ENCODE results near the gene MBD2.

Gene MBD2

DNA sequence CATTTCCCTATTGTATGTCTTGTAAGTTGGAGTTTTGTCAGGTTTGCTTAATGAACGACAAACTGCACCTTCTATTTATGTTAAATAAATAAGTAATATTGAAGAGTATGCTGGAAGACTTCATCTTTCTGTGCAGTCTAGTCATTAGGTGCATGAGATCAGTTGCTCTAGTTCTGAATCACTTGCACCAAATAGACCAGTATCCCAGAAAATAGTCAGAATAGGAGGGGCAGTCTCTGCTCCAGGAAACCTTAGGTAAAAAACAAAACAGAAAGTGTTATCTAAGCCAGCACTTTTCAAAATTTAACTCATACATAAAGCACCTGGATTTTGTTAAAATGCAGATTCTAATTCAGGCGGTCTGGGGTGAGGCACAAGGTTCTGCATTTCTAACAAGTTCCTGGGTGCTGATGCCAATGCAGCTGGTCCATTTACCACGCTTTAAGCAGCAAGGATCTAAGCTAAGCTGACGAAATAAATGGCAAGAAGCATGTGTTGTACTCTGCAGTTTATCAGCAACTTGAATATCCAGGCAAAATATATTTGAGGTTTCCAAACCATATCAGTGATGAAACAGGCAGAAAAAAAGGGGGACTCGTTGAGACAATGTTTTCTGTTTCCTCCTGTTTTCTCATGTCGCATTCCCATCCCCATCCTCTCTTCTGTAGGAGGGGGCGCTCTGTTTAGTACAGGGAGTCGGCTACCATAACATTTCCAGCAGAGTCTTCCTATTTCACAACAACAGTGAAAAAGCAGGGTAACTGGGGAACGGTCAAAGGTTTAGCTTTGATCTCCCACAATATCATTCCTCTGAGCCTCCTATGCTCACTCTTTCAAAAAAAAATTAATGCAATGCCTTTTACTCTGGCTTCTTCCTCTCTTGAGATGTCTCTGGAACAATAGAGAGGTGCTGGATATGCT lies 106.4 kb downstream of the MBD2 start:
- no peak for FAIRE-seq
- no peak for DNase-seq (ENCODE audit: insufficient read length)
- TF ChIP-seq TAF1 (IDR thresholded peaks at IDR 0.05; ENCODE audit: borderline replicate concordance, low read depth, low read length) = no peak
- TF ChIP-seq POLR2AphosphoS5 (IDR thresholded peaks at IDR 0.05; ENCODE audit: low read depth, low read length) = no peak
- no peak for TF ChIP-seq POLR2A (IDR thresholded peaks at IDR 0.05; ENCODE audit: low read depth, low read length)

DNA sequence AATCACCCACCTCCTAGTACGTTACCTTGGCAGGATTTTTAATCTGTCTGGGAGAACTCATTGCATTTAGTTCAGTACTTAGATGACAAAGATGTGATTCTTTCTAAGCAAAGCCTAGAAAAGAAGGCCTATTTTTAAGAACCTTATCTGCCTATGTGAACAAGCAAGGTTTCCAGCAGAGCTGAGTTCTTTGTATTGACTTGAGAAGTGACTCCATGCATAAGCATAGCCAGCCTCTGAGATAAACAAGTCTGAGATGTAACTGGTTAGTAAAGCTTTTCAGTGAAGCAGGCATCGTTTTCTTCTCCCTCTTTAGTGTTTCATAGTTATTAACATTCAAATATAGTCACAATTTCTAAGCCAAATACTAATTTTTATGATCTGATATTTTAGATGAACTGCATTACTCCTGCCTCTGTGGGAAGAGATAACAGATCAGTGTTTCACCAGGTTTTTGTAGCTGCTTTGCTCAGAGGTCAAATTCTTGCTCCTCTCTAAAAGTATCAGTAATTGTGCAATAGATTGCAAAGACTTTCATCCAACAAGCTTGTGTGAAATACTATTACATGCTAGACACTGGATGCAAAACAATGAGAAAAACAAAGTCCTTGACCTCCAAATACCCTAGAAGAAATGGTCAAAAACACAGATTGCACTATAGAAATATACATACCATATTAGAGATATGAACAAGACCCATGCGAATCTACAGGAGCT lies 107.8 kb downstream of the MBD2 start:
- DNase-seq (ENCODE audit: insufficient read length) = no peak
- TF ChIP-seq POLR2A (IDR thresholded peaks at IDR 0.05; ENCODE audit: low read depth, low read length) (no peak), POLR2AphosphoS5 (IDR thresholded peaks at IDR 0.05; ENCODE audit: low read depth, low read length) (no peak), TAF1 (IDR thresholded peaks at IDR 0.05; ENCODE audit: borderline replicate concordance, low read depth, low read length) (no peak)
- FAIRE-seq = no peak

DNA sequence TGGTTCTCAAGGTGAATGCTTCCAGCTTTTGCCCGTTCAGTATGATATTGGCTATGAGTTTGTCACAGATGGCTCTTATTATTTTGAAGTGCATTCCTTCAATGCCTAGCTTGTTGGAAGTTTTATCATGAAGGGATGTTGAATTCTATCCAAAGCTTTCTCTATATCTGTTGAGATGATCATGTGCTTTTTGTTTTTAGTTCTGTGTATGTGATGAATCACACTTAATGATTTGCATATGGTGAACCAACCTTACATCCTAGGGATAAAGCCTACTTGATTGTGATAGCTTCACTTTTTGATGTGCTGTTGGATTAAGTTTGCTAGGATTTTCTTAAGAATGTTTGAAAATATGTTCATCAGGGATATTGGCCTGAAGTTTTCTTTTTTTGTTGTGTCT lies 112.1 kb downstream of the MBD2 start:
- no peak for DNase-seq (ENCODE audit: insufficient read length)
- no peak for FAIRE-seq
- TF ChIP-seq POLR2A (IDR thresholded peaks at IDR 0.05; ENCODE audit: low read depth, low read length) (no peak), POLR2AphosphoS5 (IDR thresholded peaks at IDR 0.05; ENCODE audit: low read depth, low read length) (no peak), TAF1 (IDR thresholded peaks at IDR 0.05; ENCODE audit: borderline replicate concordance, low read depth, low read length) (no peak)

DNA sequence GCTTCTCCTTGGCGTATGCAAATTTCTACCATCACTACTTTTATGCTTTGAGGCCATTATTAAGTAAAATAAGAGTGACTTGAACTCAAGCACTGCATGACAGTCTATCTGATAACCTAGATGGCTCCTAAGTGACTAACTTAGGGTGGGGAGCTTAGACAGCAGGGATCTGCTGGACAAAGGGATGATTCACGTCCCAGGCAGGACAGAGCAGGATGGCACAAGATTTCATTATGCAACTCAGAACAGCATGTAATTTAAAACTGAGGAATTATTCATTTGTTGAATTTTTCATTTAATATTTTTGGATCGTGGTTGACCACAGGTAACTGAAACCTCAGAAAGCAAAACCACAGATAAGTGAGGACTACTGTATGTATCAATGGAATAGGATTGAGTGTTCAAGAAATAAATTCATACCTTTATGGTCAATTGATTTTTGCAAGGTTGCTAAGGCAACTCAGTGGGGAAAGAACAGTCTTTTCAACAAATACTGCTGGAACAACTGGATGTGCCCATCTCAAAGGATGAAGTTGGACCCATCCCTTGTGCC lies 115.3 kb downstream of the MBD2 start:
- TF ChIP-seq TAF1 (IDR thresholded peaks at IDR 0.05; ENCODE audit: borderline replicate concordance, low read depth, low read length) (no peak), POLR2AphosphoS5 (IDR thresholded peaks at IDR 0.05; ENCODE audit: low read depth, low read length) (no peak), POLR2A (IDR thresholded peaks at IDR 0.05; ENCODE audit: low read depth, low read length) (no peak)
- no peak for DNase-seq (ENCODE audit: insufficient read length)
- no peak for FAIRE-seq

DNA sequence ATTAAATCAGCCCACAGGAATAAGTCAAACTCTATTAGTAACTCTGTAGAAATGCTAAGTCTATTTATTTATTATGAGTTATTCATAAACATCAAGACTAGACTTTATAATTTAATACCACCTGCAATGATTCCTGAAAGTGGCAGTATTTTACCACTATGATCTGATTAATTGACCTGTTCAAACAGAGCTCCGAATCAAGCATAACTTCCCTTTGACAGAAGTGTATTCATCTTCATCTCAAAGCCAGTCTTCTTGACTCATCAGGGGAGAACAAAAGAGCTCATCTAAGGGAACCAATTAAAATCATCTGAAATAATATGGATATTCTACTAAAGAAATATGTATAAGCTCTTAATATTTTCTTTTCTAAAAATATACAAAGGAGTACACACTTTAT lies 122.3 kb downstream of the MBD2 start:
- TF ChIP-seq POLR2AphosphoS5 (IDR thresholded peaks at IDR 0.05; ENCODE audit: low read depth, low read length) (no peak), TAF1 (IDR thresholded peaks at IDR 0.05; ENCODE audit: borderline replicate concordance, low read depth, low read length) (no peak), POLR2A (IDR thresholded peaks at IDR 0.05; ENCODE audit: low read depth, low read length) (no peak)
- no peak for FAIRE-seq
- DNase-seq (ENCODE audit: insufficient read length) = no peak

All from GM12892 (cell line).